HG03442 (cell line): ENCODE results near the gene PJA1.

Source experiments
- ATAC-seq: cut with Tn5 transposase; IDR thresholded peaks from one replicate; pipeline ENCODE4 v1.9.1; 2021; ENCODE audit warnings: mild to moderate bottlenecking, moderate library complexity; ENCODE audit not compliant: unreplicated experiment

Gene PJA1

DNA sequence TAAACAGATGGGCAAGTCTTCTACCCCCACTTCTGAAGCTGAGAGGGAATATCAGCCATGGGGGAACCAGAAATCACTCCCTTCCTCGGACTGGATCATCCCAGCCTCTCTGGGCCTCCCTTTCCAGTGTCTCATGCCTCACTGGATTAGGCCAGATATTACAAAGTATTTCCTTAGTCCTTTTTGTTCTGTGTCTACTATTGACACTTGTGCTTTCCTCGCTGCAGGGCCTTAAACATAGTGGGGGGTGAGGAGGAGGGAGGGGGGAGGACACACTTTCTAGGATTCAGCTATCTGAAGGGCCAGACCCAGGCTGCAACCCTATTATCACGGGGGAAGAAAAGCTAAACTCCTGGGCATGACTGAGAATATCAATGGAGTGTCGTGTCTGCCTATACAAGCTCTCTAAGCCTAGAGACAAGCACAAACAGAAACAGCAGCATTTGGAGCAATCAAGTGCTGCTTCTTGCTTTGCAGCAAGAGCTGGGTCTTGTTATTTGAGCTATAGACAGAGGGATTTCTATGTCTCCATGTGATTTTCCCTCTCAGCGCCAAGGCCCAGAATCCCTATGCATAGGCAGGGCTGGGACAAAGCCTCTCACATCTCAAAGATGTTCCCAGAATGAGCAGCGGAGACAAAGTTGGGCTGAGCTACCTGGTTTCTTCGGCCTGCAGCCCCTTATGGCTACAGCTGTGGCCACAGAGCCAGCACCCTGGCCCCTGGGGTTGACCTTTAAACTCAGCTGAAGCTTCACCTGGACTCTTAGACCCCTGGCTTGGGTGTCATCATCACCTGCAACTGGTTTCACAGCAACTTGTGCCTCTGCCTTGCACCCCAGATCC is 20.2 kb downstream of the PJA1 start:
- no peak for ATAC-seq

DNA sequence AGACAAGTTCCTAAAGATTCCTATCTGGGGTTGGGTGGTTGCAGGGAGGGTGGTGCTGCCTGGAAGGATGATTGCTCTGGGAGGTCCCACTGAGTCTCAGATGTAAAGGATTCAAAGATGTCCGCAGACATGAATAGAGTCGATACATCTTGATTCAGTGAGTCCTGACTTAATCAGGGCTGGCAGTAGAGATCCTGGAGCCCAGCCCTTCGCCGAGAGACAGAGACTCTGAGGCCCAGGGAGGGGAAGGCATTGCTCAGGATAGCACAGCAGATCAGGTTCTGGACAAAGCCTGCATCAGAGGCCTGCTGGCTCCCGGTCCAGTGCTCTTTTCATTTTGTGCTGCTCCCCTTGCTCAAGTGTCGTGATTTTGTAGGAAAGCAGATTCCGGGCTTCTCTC is 21.7 kb downstream of the PJA1 start:
- no peak for ATAC-seq

DNA sequence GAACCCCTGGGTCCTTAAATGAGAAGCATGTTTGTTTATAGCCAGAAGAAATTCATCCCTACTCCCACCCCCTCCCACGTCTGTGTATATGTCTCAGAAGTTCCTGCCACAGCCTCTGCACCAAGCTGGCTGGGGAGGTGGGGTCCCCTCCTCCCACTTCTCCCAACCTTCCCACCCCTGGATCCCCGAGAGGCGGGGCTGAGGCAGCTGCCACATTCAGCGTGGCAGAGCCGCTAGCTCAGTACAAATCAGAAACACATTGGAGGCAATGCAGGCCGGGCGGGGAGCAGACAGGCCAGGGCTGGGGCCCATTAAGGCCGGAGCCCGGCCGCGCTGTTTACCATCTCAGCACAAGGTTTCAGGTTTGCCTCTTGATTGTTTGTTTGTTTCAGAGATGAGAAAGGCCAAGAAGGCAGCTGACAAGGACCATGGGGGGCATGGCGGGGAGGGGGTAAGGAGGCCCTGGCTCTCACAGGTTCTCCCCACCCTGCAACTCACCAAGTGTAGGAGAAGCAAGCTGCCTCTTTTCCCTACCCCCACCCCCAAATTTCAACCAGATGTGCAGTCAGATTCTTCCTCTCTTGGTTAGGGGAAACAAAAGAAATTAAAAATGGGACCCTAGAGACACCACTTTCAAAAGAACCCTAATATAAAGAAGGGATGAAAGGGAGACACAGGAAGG is 22.3 kb downstream of the PJA1 start:
- no peak for ATAC-seq

DNA sequence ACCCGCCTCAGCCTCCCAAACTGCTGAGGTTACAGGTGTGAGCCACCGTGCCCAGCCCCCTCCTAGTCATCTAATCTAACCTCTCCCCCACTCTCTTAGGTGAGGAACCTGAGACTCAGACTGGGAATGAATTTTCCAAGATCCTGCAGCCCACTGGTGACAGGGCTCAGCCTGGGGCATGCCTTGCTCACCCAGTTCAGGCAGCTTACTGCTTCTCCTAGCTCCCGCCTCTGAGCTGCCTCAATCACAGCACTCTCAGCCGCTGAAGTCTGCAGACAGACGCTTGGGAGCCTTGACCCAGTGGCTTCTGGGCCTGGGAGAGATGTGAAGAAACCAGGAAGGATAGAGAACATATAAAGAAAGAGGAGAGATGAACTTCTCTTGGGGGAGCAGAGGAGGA is 24.4 kb downstream of the PJA1 start:
- ATAC-seq = no peak

DNA sequence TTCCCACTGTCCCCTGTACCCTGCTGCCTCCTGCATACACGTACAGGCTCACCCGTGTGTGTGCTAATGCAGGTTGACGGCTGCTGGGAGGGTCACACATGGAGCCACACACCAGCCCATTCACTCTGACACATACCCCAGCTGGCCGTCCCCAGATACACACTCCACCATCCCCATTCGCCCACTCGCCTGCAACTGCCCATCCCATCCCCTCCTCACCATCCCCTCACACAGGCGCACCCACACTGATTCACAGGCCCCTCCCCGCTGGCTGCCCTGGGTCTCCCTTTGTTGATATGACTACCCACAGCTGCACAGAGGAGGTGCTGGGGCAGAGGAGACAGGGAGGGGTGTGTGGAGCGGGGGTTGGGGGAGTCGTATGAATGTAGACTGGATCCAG is 25.7 kb downstream of the PJA1 start:
- ATAC-seq = no peak

DNA sequence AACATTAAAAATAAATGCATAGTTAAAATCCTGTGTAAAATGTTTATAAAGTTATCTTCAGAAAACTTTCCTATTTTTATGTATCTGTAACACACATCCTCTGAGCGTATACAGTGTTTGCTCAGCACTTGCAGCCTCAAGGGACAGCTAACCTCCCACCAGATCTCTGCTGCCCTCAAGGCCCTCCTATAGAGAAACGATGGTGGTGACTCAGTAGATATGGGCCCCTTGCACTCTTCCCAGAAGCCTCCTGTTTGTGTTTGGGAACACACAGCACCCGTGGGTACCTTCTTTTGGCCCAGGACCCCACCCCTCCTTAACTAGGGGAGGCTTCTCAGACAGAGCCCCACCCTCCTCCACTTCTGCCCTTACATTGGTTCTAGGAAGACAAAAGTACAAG is 26.7 kb downstream of the PJA1 start:
- no peak for ATAC-seq

DNA sequence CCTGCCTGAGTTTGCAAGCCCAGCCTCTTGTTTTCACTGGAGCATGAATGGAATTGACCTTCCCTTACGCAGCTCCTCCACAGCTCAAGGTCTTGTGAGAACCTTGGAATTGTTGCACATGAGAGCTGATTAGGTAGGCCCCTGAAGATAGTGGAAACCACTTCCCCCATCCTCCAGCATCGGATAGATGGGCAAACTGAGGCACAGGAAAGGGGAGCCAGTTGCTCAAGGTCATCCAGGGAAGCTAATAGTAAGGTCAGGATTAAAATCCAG is 27.2 kb downstream of the PJA1 start:
- ATAC-seq = no peak

DNA sequence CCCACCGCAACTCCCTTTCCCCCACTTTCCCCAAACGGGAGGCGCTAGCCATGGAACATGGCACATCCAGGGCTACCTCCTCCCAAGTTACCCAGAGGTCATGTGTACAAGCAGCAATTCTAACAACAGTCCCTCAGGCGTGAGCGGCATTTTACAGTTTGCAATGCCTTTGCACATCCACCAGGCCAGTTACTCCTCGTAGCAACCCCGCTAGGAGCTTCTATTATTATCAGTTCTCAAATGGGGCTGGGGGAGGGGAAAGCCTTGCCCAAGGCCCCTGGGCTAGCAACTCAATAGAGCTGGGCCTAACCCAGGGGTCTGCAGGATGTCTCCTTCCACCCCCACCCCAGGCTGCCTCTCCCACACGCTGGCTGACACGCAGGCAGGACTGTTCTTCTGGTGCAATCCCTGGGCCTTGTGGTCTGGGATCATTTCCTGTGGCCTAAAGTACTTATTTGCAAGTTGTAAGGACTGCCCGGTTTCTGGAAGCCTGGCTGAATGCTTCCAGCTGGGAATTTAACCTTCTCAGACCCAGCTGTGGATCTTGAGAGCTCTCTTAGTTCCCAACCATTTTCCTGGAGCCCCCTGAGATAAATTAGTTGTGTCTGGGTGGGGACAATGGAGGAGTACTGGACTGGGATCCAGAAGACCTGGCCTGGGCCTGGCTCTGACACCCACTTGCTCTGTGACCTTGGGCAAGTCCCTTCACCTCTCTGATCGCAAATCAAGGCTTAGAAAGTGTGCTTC is 27.7 kb downstream of the PJA1 start:
- no peak for ATAC-seq

DNA sequence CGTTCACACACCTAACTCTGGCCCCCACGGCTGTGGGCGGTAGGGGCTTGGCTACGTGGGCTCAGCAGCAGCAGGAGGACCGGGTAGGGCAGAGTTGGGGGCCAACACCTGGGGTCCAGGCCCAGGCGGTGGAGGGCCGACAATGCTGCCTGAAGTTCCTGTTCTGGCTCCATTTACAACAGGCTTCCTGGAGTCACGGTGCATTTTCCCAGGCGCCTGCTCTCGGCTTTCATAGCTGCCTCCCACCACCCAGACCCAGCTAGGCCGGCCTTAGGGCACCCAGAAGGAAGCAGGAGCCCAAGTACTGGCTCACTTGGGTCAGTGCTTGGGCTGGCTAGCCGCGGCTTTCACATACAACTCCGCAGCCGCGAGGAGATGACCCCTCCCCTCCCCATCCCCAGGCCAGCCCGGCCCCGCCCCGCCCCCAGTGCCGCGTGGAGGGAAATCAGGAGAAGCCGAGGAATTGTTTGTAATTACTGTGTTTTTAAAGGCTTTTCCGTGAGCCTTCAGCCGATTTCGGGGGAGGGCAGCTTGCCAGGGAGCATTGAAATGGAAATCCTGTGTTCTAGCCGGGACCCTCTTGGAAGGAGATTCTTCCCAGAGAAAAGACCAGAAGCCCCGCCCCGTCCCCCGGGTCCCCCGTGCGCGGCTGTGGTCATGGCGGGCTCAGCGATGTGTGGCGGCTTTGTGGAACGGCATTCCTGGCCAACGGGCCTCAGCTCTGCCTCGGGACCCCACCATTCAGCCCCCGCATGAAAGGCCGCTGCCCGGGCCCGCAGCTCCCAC is 28.5 kb downstream of the PJA1 start:
- no peak for ATAC-seq

DNA sequence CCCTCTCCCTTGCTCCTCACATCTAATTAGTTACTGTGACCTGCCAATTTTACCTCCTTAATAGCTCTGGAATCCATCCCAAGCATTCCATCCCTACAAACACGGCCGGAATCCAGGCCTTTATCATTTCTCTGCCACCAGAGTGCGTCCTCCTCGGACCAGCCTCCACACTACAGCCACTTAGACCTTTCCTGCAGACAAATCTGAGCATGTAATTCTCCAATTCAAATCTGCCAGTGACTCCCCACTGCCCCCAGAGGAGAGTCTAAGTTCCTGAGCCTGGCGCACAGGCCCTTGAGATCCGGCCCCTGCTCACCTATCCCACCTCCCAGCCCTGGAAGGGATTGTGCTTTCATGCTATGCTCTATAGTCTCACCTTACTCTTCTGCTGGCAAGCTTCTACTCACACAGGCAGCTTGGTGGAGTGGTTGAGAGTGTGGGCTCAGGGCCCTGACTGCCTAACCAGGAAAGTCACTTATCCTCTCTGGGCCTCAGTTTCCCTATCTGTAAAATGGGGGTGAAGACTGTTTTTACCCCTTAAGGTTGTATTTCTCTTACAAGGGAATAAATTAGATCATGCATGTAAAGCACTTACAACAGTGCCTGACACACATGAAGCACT is 31.2 kb downstream of the PJA1 start:
- ATAC-seq = no peak

DNA sequence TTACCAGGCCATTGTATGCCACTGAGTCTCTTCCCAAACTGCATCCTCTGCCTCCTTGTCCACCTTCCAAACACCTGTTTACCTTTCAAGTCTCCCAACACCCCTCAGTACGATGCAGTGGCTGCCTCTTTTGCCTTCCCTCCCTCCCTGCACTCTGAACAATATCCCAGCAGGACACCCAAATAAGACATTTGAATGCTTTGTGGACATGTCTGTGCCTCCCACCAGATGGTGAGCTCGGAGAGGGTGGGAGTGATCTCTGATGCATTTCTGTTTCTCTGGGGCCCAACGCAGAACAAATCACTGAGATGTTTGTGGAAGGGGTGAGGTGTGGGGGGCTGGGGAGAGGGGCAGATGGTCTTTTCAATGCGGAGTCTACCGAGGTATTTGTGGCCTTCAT is 33.4 kb downstream of the PJA1 start:
- no peak for ATAC-seq

DNA sequence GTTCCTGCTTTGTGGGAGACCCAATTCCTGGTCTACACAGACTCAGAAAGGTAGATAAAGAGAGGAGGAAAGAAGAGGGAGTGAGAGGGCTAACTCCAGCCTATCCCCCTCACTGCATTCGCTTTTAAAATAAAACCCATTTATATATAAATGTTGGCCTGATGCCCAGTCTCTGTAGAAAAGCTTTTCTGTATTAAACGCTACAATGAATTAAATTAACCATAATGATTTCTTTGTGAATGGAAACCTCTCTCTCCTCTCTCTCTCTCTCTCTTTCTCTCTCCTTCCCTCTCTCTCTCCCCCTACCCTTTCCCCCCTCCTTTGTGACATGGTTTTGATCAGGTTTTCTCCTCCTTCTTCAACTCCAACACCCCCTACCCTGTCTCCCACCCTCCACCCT is 34.8 kb downstream of the PJA1 start:
- ATAC-seq = no peak

DNA sequence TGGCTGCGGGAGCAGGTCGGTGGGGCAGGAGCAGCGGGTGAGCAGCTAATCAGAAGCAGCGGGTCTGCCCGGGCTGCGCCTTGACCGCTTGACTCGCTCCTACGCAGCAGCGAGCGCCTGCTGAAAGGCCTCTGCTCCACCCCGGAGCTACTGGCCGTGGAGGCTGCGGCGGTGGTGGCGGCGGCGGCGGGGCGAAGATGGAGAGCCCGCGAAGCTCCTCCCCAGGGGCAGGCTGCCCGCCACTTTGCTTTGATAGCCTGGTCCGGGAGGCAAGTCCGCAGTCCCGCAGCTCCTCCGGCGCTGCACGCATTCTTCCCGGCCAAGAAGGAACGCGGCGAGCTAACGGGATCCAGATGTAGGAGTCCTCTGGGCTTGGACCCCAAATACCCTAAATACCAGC is 36.7 kb downstream of the PJA1 start:
- ATAC-seq = no peak

DNA sequence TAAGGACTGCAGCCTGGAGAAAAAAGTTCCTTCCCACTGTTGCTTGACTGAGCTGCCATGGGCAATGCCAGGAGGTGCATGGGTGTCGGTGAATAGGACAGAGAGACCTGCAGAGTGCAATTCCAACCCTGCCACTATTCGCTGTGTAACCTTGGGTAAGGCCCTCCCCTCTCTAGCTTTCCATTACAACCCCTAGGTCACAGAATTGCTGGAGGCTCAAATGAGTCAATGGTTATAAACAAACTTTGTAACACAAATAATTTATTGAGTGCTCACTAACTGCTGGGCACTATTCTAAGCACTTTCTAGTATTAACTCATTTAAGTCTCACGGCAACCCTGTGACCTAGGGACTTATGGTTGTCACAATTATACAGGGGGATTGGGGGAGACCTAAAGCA is 37.8 kb downstream of the PJA1 start:
- ATAC-seq = no peak

DNA sequence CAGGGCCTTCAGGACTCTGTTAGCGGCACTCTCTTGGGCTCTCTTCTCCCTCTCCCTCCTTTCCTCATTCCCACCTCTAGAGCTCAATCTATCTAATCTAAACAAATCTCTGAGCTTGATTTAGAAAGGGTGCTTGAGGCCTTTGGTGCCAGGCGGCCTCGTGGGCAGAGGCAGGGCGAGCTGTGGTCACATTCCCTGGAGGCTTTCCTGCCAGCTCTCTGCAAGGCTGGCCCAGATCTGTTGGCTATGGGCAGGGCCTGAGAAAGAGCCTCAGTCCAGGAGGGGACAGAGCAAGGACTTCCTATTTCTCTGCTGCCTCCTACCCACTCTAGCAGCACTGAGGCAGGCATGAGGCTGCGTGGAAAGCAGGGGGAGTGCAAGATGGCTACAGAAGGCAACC is 38.6 kb downstream of the PJA1 start:
- ATAC-seq = no peak

DNA sequence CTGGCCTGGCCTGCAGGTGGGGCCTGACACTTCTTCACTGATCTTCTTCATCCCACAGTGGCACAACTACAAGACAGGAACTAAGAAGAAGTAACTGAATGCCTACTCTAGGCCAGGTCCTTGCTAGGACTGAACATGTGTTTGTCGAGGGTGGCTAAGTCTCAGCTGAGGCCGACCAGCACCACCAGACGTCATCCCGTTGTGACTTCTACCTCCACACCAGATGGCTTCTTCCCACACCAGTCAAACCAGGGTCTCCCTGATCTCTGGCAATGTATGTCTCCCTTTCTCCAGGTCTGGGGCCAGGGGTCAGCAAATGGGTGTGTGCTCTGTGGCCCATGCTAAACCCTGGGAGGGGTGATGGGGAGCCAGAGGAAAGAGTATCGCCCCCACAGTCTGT is 40.2 kb downstream of the PJA1 start:
- no peak for ATAC-seq

DNA sequence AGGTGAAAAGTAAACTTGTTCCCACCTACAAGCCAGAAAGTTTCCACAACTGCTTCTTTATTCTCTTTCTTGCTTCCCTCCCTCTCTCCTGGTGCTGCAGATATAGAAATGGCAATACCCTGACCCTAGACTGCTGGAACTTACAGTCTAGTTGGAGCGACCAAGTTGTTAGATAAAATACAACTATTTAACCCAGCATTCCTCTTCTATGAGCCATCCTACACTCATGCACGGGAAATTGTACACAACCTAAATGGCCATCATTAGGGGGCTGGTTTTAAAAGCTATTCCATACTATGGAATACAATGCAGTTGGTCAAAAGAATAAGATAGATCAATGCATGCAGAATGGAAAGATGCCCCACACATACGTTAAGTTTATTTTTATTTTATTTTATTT is 41.1 kb downstream of the PJA1 start:
- ATAC-seq = no peak

DNA sequence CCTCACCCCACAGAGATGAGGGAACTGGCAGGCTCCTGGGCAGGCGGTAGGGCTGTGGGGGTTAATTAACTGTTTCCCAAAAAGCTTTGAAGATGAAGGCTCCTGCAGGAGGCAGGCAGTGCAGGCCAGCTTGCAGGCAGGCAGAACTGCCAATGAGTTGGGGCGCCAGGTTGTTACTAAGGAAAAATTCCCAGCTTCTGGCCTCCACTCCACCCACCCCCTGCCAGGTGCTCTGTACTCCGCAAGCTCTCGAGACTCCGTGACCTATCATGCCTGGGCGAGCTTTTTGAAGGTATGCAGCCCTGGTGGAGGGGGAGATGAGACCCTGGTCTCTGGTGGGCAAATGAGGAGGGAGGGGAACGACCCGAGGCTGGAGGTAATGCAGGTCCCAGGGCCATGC is 41.8 kb downstream of the PJA1 start:
- ATAC-seq = no peak

DNA sequence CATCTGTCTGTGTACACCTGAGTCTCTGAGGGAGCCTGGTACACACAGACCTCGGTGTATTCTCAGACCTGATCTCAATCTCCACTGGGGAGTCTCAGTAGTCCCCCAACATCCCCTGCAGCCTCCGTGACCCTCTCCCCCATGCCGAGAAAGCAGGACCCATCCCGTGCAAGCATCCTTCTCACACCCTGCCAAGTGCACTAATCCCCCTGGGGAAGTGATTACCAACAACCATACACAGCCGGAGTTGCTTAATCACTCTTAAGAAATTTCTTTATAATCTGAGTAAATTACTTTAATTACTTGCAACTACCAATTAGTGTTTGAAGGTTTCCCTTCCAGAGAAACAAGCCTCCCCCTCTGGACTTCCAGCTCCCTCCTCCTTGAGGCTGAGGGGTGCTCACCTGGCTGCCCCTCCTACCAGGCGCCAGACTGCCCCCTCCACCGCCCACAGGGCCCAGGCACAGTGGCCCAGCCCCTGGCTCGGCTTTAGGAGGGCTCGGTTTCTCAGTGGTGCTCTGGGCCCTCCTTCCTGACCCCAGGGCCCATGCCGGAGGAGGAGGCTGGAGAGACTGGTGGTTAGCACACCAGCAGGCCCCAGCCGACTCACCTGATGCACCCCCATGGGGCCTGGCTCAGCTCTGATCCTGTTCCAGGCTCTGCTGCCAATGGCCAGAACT is 43.8 kb downstream of the PJA1 start:
- ATAC-seq = no peak

DNA sequence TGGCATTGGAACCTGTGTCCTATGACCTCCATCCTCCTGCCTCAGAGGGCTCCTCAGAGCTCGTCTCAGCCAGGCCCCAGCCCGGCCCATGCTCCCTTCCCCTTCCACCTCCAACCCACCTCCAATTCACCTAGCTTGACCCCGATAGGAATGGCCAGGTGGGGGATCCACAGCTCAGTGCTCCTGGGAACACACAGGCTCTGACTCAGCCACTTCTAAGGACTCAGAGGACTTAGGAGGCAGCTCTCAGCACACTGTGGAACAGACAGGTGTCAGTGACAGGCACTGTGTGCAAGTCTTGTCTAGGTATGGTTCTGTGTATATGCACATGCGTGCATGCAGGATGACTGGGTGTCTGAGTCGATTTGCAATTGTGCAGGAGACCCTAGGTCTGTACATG is 44.8 kb downstream of the PJA1 start:
- no peak for ATAC-seq
